ENCODE measurements around the gene MCC. TPM values are rescaled to one million over a fixed set of nuclear protein-coding genes. Genes with fewer than 3 reads are reported as not detected.

Gene MCC
- total and polyA plus RNA-seq, 4 donors = 9.0 to 47.3 (median 14.7) TPM

GRCh38 chr5:113425909-113426308 is 62.3 kb downstream of the MCC start:
- no peak for TF ChIP-seq FOXA2 (IDR thresholded peaks at IDR 0.05)
- no peak for TF ChIP-seq YY1 (IDR thresholded peaks at IDR 0.05)
- no peak for TF ChIP-seq MAX (IDR thresholded peaks at IDR 0.05)
- no peak for TF ChIP-seq HNF4G (IDR thresholded peaks at IDR 0.05)
- TF ChIP-seq CTCF (IDR thresholded peaks at IDR 0.05; ENCODE audit: low read depth, low read length, missing input control) = no peak
- TF ChIP-seq RAD21 (IDR thresholded peaks at IDR 0.05) = no peak
- TF ChIP-seq NR2F2 (IDR thresholded peaks at IDR 0.05) = no peak
- TF ChIP-seq ZBTB33 (IDR thresholded peaks at IDR 0.05) = no peak
- TF ChIP-seq SP1 (IDR thresholded peaks at IDR 0.05) = no peak
- no peak for TF ChIP-seq REST (IDR thresholded peaks at IDR 0.05)
- TF ChIP-seq FOXA1 (IDR thresholded peaks at IDR 0.05) = no peak
- no peak for TF ChIP-seq ATF3 (IDR thresholded peaks at IDR 0.05)
- Histone ChIP-seq H3K9ac (ENCODE audit: low read depth in 1 of 2, low read length in 2 of 2) (no peak overlapping the region), H3K27me3 (ENCODE audit: control insufficient read depth in 4 of 4, insufficient read depth in 4 of 4, low read length in 3 of 4) (no peaks in the 10 kb centered on the region), H3K4me3 (ENCODE audit: low read depth in 1 of 3, low read length in 3 of 3) (no peak overlapping the region), H3K36me3 (ENCODE audit: control insufficient read depth in 4 of 4, insufficient read depth in 3 of 4, low read depth in 1 of 4, low read length in 3 of 4) (no peaks in the 10 kb centered on the region), H3K27ac (ENCODE audit: low read depth in 1 of 2, low read length in 2 of 2) (no peak overlapping the region), H3K4me1 (ENCODE audit: control insufficient read depth in 4 of 4, insufficient read depth in 4 of 4, low read length in 3 of 4) (no peaks in the 10 kb centered on the region), H3K9me3 (ENCODE audit: control insufficient read depth in 4 of 4, low read length in 3 of 4) (no peaks in the 10 kb centered on the region)
- WGBS = 92% methylated on average over 3 of the region's 3 CpGs
- DNase-seq (ENCODE audit: low spot score) = no peak

GRCh38 chr5:113421693-113422092 is 66.6 kb downstream of the MCC start:
- DNase-seq (ENCODE audit: low spot score) = no peak
- no peaks in the 10 kb centered on the region for H3K36me3 ChIP-seq (ENCODE audit: control insufficient read depth in 4 of 4, insufficient read depth in 3 of 4, low read depth in 1 of 4, low read length in 3 of 4)
- no peaks in the 10 kb centered on the region for H3K27me3 ChIP-seq (ENCODE audit: control insufficient read depth in 4 of 4, insufficient read depth in 4 of 4, low read length in 3 of 4)
- no peak overlapping the region for H3K27ac ChIP-seq (ENCODE audit: low read depth in 1 of 2, low read length in 2 of 2)
- H3K9ac ChIP-seq (ENCODE audit: low read depth in 1 of 2, low read length in 2 of 2) = no peak overlapping the region
- H3K4me3 ChIP-seq (ENCODE audit: low read depth in 1 of 3, low read length in 3 of 3) = no peak overlapping the region
- no peaks in the 10 kb centered on the region for H3K4me1 ChIP-seq (ENCODE audit: control insufficient read depth in 4 of 4, insufficient read depth in 4 of 4, low read length in 3 of 4)
- WGBS = 89% methylated on average over 2 of the region's 2 CpGs
- no peaks in the 10 kb centered on the region for H3K9me3 ChIP-seq (ENCODE audit: control insufficient read depth in 4 of 4, low read length in 3 of 4)
- TF ChIP-seq REST (IDR thresholded peaks at IDR 0.05) (no peak), TAF1 (conservative IDR thresholded peaks at IDR 0.05) (no peak), EGR1 (IDR thresholded peaks at IDR 0.05; ENCODE audit: low read depth in 2 of 2) (no peak), CTCF (IDR thresholded peaks at IDR 0.05; ENCODE audit: low read depth, low read length, missing input control) (no peak), HNF4G (IDR thresholded peaks at IDR 0.05) (no peak), FOXA1 (IDR thresholded peaks at IDR 0.05) (no peak), RXRA (IDR thresholded peaks at IDR 0.05) (no peak), YY1 (IDR thresholded peaks at IDR 0.05) (no peak), NR2F2 (IDR thresholded peaks at IDR 0.05) (no peak), JUND (IDR thresholded peaks at IDR 0.05) (no peak), SP1 (IDR thresholded peaks at IDR 0.05) (no peak), FOXA2 (IDR thresholded peaks at IDR 0.05) (no peak), HNF4A (conservative IDR thresholded peaks at IDR 0.05) (no peak), GABPA (IDR thresholded peaks at IDR 0.05 in 1 of 2, conservative IDR thresholded peaks at IDR 0.05 in 1 of 2) (no peak)

All from liver (tissue), 9 donors.